GM18498 (cell line): ENCODE data around the gene CBX1.
"Not testable (repeated sequence)": the region's sequence is repeated elsewhere in the genome, so short reads cannot be mapped to it uniquely, and the experiment has no call there.

Experiments used
- ATAC-seq: cut with Tn5 transposase; IDR thresholded peaks from one replicate; pipeline ENCODE4 v1.9.1; 2021; ENCODE audit warnings: mild to moderate bottlenecking, moderate library complexity; ENCODE audit not compliant: unreplicated experiment

Gene CBX1

GRCh38 chr17:48123776-48124388 is 22.6 kb upstream of the CBX1 start:
- no peak for ATAC-seq

GRCh38 chr17:48123111-48123510 is 21.8 kb upstream of the CBX1 start:
- ATAC-seq = no peak

- no peak for ATAC-seq
Observed at GRCh38 chr17:48122665-48123045, 21.4 kb upstream of the CBX1 start.

- no peak for ATAC-seq
Observed at GRCh38 chr17:48121923-48122664, 20.8 kb upstream of the CBX1 start.

GRCh38 chr17:48113201-48113676 is 12.0 kb upstream of the CBX1 start:
- ATAC-seq = peak; percentile 41

- ATAC-seq = no peak
Observed at GRCh38 chr17:48111937-48112241, 10.6 kb upstream of the CBX1 start.

GRCh38 chr17:48110761-48111160 is 9.5 kb upstream of the CBX1 start:
- no peak for ATAC-seq

GRCh38 chr17:48107137-48108055 is 6.1 kb upstream of the CBX1 start, which contains the start of gene SNX11:
SNX11 (plus strand) TSS chr17:48107766; CDS start chr17:48112044, 4,278 bp downstream.
- ATAC-seq = peak; percentile 81

- no peak for ATAC-seq
Observed at GRCh38 chr17:48106802-48107136, 5.5 kb upstream of the CBX1 start.

GRCh38 chr17:48104440-48104839 is 3.2 kb upstream of the CBX1 start:
- no peak for ATAC-seq

- ATAC-seq = no peak
Observed at GRCh38 chr17:48102798-48103715, 1.8 kb upstream of the CBX1 start.

- ATAC-seq = no peak
Observed at GRCh38 chr17:48102043-48102750, 919 bp upstream of the CBX1 start.

GRCh38 chr17:48100591-48101011 is 677 bp downstream of the CBX1 start:
- ATAC-seq = no peak

GRCh38 chr17:48100160-48100559 is 1.1 kb downstream of the CBX1 start:
- no peak for ATAC-seq

GRCh38 chr17:48095611-48096010 is 5.7 kb downstream of the CBX1 start:
- no peak for ATAC-seq

GRCh38 chr17:48093341-48094045 is 7.8 kb downstream of the CBX1 start:
- no peak for ATAC-seq

GRCh38 chr17:48084932-48085331 is 16.3 kb downstream of the CBX1 start:
- no peak for ATAC-seq

GRCh38 chr17:48081858-48082257 is 19.4 kb downstream of the CBX1 start:
- ATAC-seq = no peak

GRCh38 chr17:48077152-48077551 is 24.1 kb downstream of the CBX1 start:
- ATAC-seq = not testable (repeated sequence)
